K562 (cell line): ENCODE results near the gene RPL39L. TPM values are rescaled to one million over a fixed set of nuclear protein-coding genes. Genes with fewer than 3 reads are reported as not detected.

Source experiments
- ATAC-seq: fragments of 200-7000 bp; cut with Tn5 transposase; 3 replicates; pipeline ENCODE4 v1.9.1; 2020; ENCODE audit warnings: moderate library complexity
- BruUV-seq: library from RNA; stranded (reverse); fragments of 400-500 nt; replicated peaks from 2 replicates; lab custom pipeline; 2021; lab: Mats Ljungman, UMichigan
- CTCF ChIA-PET: fragments of 300-600 bp; formaldehyde crosslinking; extraction: SDS; loops from one replicate; lab custom pipeline; 2021; ENCODE audit warnings: low intra/inter-chr PET ratio; lab: Yijun Ruan, JAX
- POLR2A ChIA-PET: fragments of 300-600, 350-650 bp; sonication (Branson Sonifier 250); formaldehyde crosslinking; extraction: SDS; loops from one replicate; lab custom pipeline; 2021; ENCODE audit warnings: antibody characterized with exemption, inconsistent platforms; lab: Yijun Ruan, JAX
- DNase-seq, 4 experiments: peaks; one replicate each; pipeline versions ENCODE4 v3.0.0 to v3.0.0-alpha.2; 2011 to 2018; ENCODE audit warnings: low spot score in 3 of 4, mixed read lengths in 3 of 4; ENCODE audit errors: extremely low read depth in 1 of 4
- FAIRE-seq: peaks from 2 replicates; lab custom pipeline; 2011; peaks lifted over from hg19 to GRCh38; lab: Jason Lieb, UNC
- H2AFZ ChIP-seq: 2 replicates; pipeline ENCODE4 v1.6.0; 2011; ENCODE audit warnings: low read depth, low read length, control low read depth, inconsistent platforms
- H3K27ac ChIP-seq: fragments of 200-600 bp; 3 replicates; pipeline ENCODE4 v1.8.0; 2011; ENCODE audit warnings: low read depth, mild to moderate bottlenecking, control low read depth, inconsistent platforms, low read length, moderate library complexity, mixed read lengths; ENCODE audit errors: extremely low read depth
- H3K27me3 ChIP-seq, 2 experiments: fragments of 300-600 bp in 1 of 2; 2 replicates in 1 of 2; 3 replicates in 1 of 2; pipeline versions ENCODE4 v1.6.0 to v1.8.0; 2011; ENCODE audit warnings: inconsistent platforms in 2 of 2, low read length in 2 of 2, mild to moderate bottlenecking in 1 of 2, mixed read lengths in 1 of 2, moderate library complexity in 1 of 2; ENCODE audit not compliant: control insufficient read depth in 2 of 2, insufficient read depth in 2 of 2
- H3K36me3 ChIP-seq: fragments of 300-600 bp; 3 replicates; pipeline ENCODE4 v1.8.0; 2011; ENCODE audit warnings: mild to moderate bottlenecking, low read length, inconsistent platforms; ENCODE audit not compliant: control insufficient read depth, insufficient read depth
- H3K4me1 ChIP-seq, 2 experiments: fragments of 200-600 bp in 1 of 2; replicated peaks in 1 of 2; 2 replicates in 1 of 2; 3 replicates in 1 of 2; pipeline versions ENCODE4 v1.5.1 to v1.8.0; 2011; ENCODE audit warnings: inconsistent platforms in 2 of 2, low read length in 2 of 2, mild to moderate bottlenecking in 1 of 2, mixed read lengths in 1 of 2, moderate library complexity in 1 of 2; ENCODE audit not compliant: control insufficient read depth in 2 of 2, insufficient read depth in 2 of 2
- H3K4me2 ChIP-seq: 2 replicates; pipeline ENCODE4 v1.6.1; 2011; ENCODE audit warnings: low read length, control low read depth, inconsistent platforms, mixed read lengths; ENCODE audit not compliant: insufficient read depth
- H3K4me3 ChIP-seq: fragments of 200-600 bp; sonication (generic), shearing (Covaris generic); 2 replicates; pipeline ENCODE4 v1.5.1; 2016; ENCODE audit warnings: control low read depth, inconsistent platforms
- H3K79me2 ChIP-seq: fragments of 200-600 bp; 3 replicates; pipeline ENCODE4 v1.8.0; 2011; ENCODE audit warnings: low read length, inconsistent platforms; ENCODE audit not compliant: control insufficient read depth, insufficient read depth
- H3K9ac ChIP-seq, 2 experiments: 2 replicates each; pipeline versions ENCODE4 v1.6.0 to v1.6.1; 2011; ENCODE audit warnings: low read depth in 2 of 2, low read length in 2 of 2, control low read depth in 1 of 2, inconsistent platforms in 1 of 2, mild to moderate bottlenecking in 1 of 2, mixed read lengths in 1 of 2; ENCODE audit not compliant: insufficient read depth in 1 of 2
- H3K9me1 ChIP-seq: one replicate; pipeline ENCODE4 v1.6.0; 2011; ENCODE audit warnings: inconsistent platforms, mild to moderate bottlenecking, low read length, moderate library complexity; ENCODE audit not compliant: control insufficient read depth, insufficient read depth
- H3K9me3 ChIP-seq: replicated peaks from 2 replicates; pipeline ENCODE4 v1.5.1; 2011; ENCODE audit warnings: low read depth, low read length, inconsistent platforms; ENCODE audit not compliant: control insufficient read depth, insufficient read depth
- H4K20me1 ChIP-seq: replicated peaks from 2 replicates; pipeline ENCODE4 v1.6.1; 2011; ENCODE audit warnings: low read length, inconsistent platforms, mixed read lengths; ENCODE audit not compliant: control insufficient read depth, insufficient read depth
- ATF6 ChIP-seq: sonication (generic); formaldehyde crosslinking; IDR thresholded peaks from 2 replicates; pipeline ENCODE4 v1.4.0; 2020; ENCODE audit warnings: mild to moderate bottlenecking, missing genetic modification reagents
- CBX2 ChIP-seq: fragments of 200-600 bp; sonication (generic); IDR thresholded peaks from one replicate; pipeline ENCODE4 v1.6.1; 2012; ENCODE audit warnings: mild to moderate bottlenecking, low read length, inconsistent platforms; ENCODE audit not compliant: insufficient read depth, poor library complexity, severe bottlenecking
- HIVEP1 ChIP-seq: fragments of 250-450 bp; sonication (Bioruptor Pico); IDR thresholded peaks from 2 replicates; pipeline ENCODE4 v1.4.0; 2020; ENCODE audit warnings: mild to moderate bottlenecking
- MIER1 ChIP-seq: fragments of 450-650 bp; IDR thresholded peaks from 2 replicates; pipeline ENCODE4 v1.6.1; 2016; ENCODE audit warnings: antibody characterized with exemption, mild to moderate bottlenecking, low read depth
- NCOR1 ChIP-seq: fragments of 450-650 bp; IDR thresholded peaks from 2 replicates; pipeline ENCODE4 v1.6.1; 2016; ENCODE audit warnings: mild to moderate bottlenecking, moderate library complexity
- NFIC ChIP-seq: fragments of 450-650 bp; IDR thresholded peaks from 2 replicates; pipeline ENCODE4 v1.6.1; 2017; ENCODE audit warnings: mild to moderate bottlenecking, inconsistent platforms
- PBX2 ChIP-seq, 2 experiments: IDR thresholded peaks in 1 of 2; conservative IDR thresholded peaks in 1 of 2; 2 replicates each; pipeline ENCODE4 v1.6.1; 2016; ENCODE audit warnings: low read depth in 2 of 2, mild to moderate bottlenecking in 1 of 2, missing compliant biosample characterization in 1 of 2, missing genetic modification characterization in 1 of 2, moderate library complexity in 1 of 2
- POLR2A ChIP-seq: fragments of 450-650 bp; conservative IDR thresholded peaks from 2 replicates; pipeline ENCODE4 v1.6.1; 2016
- PYGO2 ChIP-seq: fragments of 450-650 bp; IDR thresholded peaks from 2 replicates; pipeline ENCODE4 v1.6.1; 2016; ENCODE audit warnings: mild to moderate bottlenecking, missing genetic modification characterization, moderate library complexity, missing compliant biosample characterization
- TOE1 ChIP-seq, 2 experiments: fragments of 450-650 bp in 1 of 2; sonication (generic) in 1 of 2; formaldehyde crosslinking in 1 of 2; IDR thresholded peaks; 2 replicates each; pipeline versions ENCODE4 v1.7.1 to v1.8.0; 2016 to 2022; ENCODE audit warnings: borderline replicate concordance in 2 of 2, mild to moderate bottlenecking in 2 of 2, antibody characterized with exemption in 1 of 2, inconsistent platforms in 1 of 2, low read depth in 1 of 2, missing genetic modification reagents in 1 of 2, moderate library complexity in 1 of 2
- XRCC3 ChIP-seq: fragments of 450-650 bp; IDR thresholded peaks from 2 replicates; pipeline ENCODE4 v1.6.1; 2017; ENCODE audit warnings: mild to moderate bottlenecking, moderate library complexity
- ZBTB49 ChIP-seq: sonication (generic); formaldehyde crosslinking; IDR thresholded peaks from 2 replicates; pipeline ENCODE4 v1.8.0; 2022; ENCODE audit warnings: missing genetic modification reagents, mild to moderate bottlenecking, borderline replicate concordance
- ZNF175 ChIP-seq: fragments of 200-800 bp; sonication (Bioruptor generic); IDR thresholded peaks from 2 replicates; pipeline ENCODE4 v1.6.1; 2016; ENCODE audit warnings: low read depth, mild to moderate bottlenecking, missing genetic modification characterization, missing compliant biosample characterization
- ZZZ3 ChIP-seq: fragments of 450-650 bp; IDR thresholded peaks from 2 replicates; pipeline ENCODE4 v1.6.1; 2016; ENCODE audit warnings: antibody characterized with exemption, mild to moderate bottlenecking, moderate library complexity
- WGBS: fragments of 100-300 bp; shearing (Covaris generic); methylation state at CpG from one replicate; pipeline ENCODE4 v1.1.6; 2016; ENCODE audit warnings: low coverage, mixed read lengths; ENCODE audit not compliant: insufficient coverage; ENCODE audit errors: missing lambda C conversion rate; 5-methylcytosine and 5-hydroxymethylcytosine counted together
- in situ Hi-C: fragments of 300-500 bp; cut with MboI; formaldehyde crosslinking; loops from 4 replicates; pipeline ENCODE4 v1.15.0; 2018; ENCODE audit warnings: inconsistent platforms, mixed read lengths
- intact Hi-C: fragments of 100-400 bp; cut with micrococcal nuclease; formaldehyde crosslinking; loops from 2 replicates; pipeline ENCODE4 v1.14.2; 2022
- polyA plus RNA-seq, 8 experiments: library from polyadenylated mRNA; depleted of rRNA in 4 of 8; stranded (reverse) in 5 of 8; unstranded in 3 of 8; fragments of >200 nt; fragmentation: Nextera tagmentation in 2 of 8; fragmentation: Illumina TruSeq in 1 of 8; extraction: Ambion mirVana in 2 of 8; extraction: Trizol in 1 of 8; gene quantifications; 2 replicates each; pipeline versions ENCODE4 v1.2.1 to v1.2.3, GENCODE V29; 2011 to 2014; ENCODE audit warnings: inconsistent platforms in 1 of 8, missing spikeins in 1 of 8
- total RNA-seq, 7 experiments: library from RNA; depleted of rRNA in 6 of 7; stranded (reverse); fragments of >200 nt in 6 of 7; fragmentation: Illumina TruSeq in 2 of 7; extraction: Trizol in 2 of 7; gene quantifications; 2 replicates each; pipeline versions ENCODE4 v1.2.1 to v1.2.3, GENCODE V29; 2011 to 2021; ENCODE audit warnings: low replicate concordance in 1 of 7

The RPL39L gene
- total and polyA plus RNA-seq, 9 of the 15 experiments (the other 6 are each of a cell fraction or from before 2014, with no cell fraction given): 15.0 to 122 (median 45.5) TPM

GRCh38 chr3:187088701-187089100 lies 50.6 kb downstream of the RPL39L start:
- Histone ChIP-seq H3K27ac (no peak overlapping the region), H4K20me1 (no peaks in the 10 kb centered on the region), H3K79me2 (no peaks in the 10 kb centered on the region), H3K36me3 (no peaks in the 10 kb centered on the region), H3K4me2 (no peak overlapping the region), H3K4me3 (no peak overlapping the region), H3K4me1 (no peaks in the 10 kb centered on the region), H2AFZ (no peak overlapping the region), H3K9me3 (no peaks in the 10 kb centered on the region), H3K9me1 (no peaks in the 10 kb centered on the region), H3K9ac (no peak overlapping the region), H3K27me3 (no peaks in the 10 kb centered on the region)
- CTCF ChIA-PET: no interaction called here
- FAIRE-seq (no peak), ATAC-seq (no peak), DNase-seq (no peak)
- BruUV-seq: no TSS peak
- in situ Hi-C loops: no loop called here
- intact Hi-C loops: no loop called here
- WGBS: 22% methylated on average over 1 of the region's 1 CpG
- POLR2A ChIA-PET: interaction anchor here (0.7 kb wide), 1 partner anchor 342 kb away, joined by 3 read pairs; no protein-coding TSS in a partner anchor
- TF ChIP-seq TOE1 (IDR thresholded peaks at IDR 0.05; ENCODE audit: borderline replicate concordance) (no peak), TOE1 (CRISPR knock-in tag; IDR thresholded peaks at IDR 0.05; ENCODE audit: borderline replicate concordance, low read depth) (no peak), PYGO2 (tag) (no peak), HIVEP1 (CRISPR knock-in tag) (no peak), ZNF175 (no peak), POLR2A (no peak), ZBTB49 (CRISPR knock-in tag) (no peak), NCOR1 (no peak), NFIC (no peak), XRCC3 (no peak), PBX2 (CRISPR knock-in tag; IDR thresholded peaks at IDR 0.05; ENCODE audit: low read depth) (no peak), PBX2 (tag; conservative IDR thresholded peaks at IDR 0.05; ENCODE audit: low read depth) (no peak), CBX2 (no peak), ZZZ3 (no peak), ATF6 (CRISPR knock-in tag) (no peak), MIER1 (no peak)
